Neuronal stem cell (in vitro differentiated cells): ENCODE data around the gene ZNF618.
A peak's percentile ranks its signal among the peaks of the same experiment; 100 is the strongest.

Source experiments
- DNase-seq: peaks from one replicate; pipeline ENCODE4 v3.0.0-alpha.2; 2013; ENCODE audit warnings: low spot score
- H2AFZ ChIP-seq: one replicate; pipeline ENCODE4 v1.6.1; 2013; ENCODE audit warnings: mild to moderate bottlenecking, low read length, inconsistent platforms
- H2AK5ac ChIP-seq: 2 replicates; pipeline ENCODE4 v1.6.1; 2013; ENCODE audit warnings: low read depth, mild to moderate bottlenecking, inconsistent platforms, low read length, moderate library complexity, mixed read lengths
- H2BK120ac ChIP-seq: 2 replicates; pipeline ENCODE4 v1.6.1; 2013; ENCODE audit warnings: low read depth, mild to moderate bottlenecking, inconsistent platforms, low read length, moderate library complexity, mixed read lengths
- H2BK12ac ChIP-seq: one replicate; pipeline ENCODE4 v1.6.1; 2013; ENCODE audit warnings: low read length, inconsistent platforms
- H2BK15ac ChIP-seq: 2 replicates; pipeline ENCODE4 v1.6.1; 2013; ENCODE audit warnings: mild to moderate bottlenecking, low read length, inconsistent platforms, mixed read lengths
- H2BK5ac ChIP-seq: one replicate; pipeline ENCODE4 v1.6.1; 2013; ENCODE audit warnings: inconsistent platforms, mild to moderate bottlenecking, low read length, moderate library complexity
- H3K14ac ChIP-seq: one replicate; pipeline ENCODE4 v1.6.1; 2013; ENCODE audit warnings: low read length, inconsistent platforms
- H3K18ac ChIP-seq: 2 replicates; pipeline ENCODE4 v1.6.1; 2013; ENCODE audit warnings: low read length, inconsistent platforms
- H3K23ac ChIP-seq: 2 replicates; pipeline ENCODE4 v1.6.1; 2013; ENCODE audit warnings: low read depth, mild to moderate bottlenecking, mixed read lengths, low read length, inconsistent platforms; ENCODE audit not compliant: poor library complexity
- H3K27ac ChIP-seq: replicated peaks from 3 replicates; pipeline ENCODE4 v1.5.1; 2013; ENCODE audit warnings: low read length, inconsistent platforms
- H3K27me3 ChIP-seq, 3 experiments: 2 replicates each; pipeline ENCODE4 v1.6.1; 2013; ENCODE audit warnings: low read length in 3 of 3, mild to moderate bottlenecking in 2 of 3, inconsistent platforms in 1 of 3, low read depth in 1 of 3, mixed read lengths in 1 of 3, moderate library complexity in 1 of 3; ENCODE audit not compliant: control insufficient read depth in 3 of 3, insufficient read depth in 3 of 3
- H3K36me3 ChIP-seq, 2 donors: replicated peaks in 1 of 2; 2 replicates each; pipeline ENCODE4 v1.6.1; 2013; ENCODE audit warnings: low read length in 2 of 2; ENCODE audit not compliant: control insufficient read depth in 2 of 2, insufficient read depth in 2 of 2
- H3K4ac ChIP-seq: 2 replicates; pipeline ENCODE4 v1.6.1; 2013; ENCODE audit warnings: inconsistent platforms, mild to moderate bottlenecking, low read length, moderate library complexity
- H3K4me1 ChIP-seq, 2 donors: 1 replicate in 1 of 2; 2 replicates in 1 of 2; pipeline ENCODE4 v1.6.1; 2013; ENCODE audit warnings: low read length in 2 of 2, low read depth in 1 of 2; ENCODE audit not compliant: control insufficient read depth in 2 of 2, insufficient read depth in 1 of 2
- H3K4me2 ChIP-seq: one replicate; pipeline ENCODE4 v1.6.1; 2013; ENCODE audit warnings: mild to moderate bottlenecking, low read length, inconsistent platforms; ENCODE audit not compliant: insufficient read depth, poor library complexity, severe bottlenecking
- H3K4me3 ChIP-seq, 2 donors: 2 replicates each; pipeline ENCODE4 v1.5.1; 2013; ENCODE audit warnings: low read length in 2 of 2, mild to moderate bottlenecking in 2 of 2, inconsistent platforms in 1 of 2, moderate library complexity in 1 of 2
- H3K79me1 ChIP-seq: one replicate; pipeline ENCODE4 v1.6.1; 2013; ENCODE audit warnings: low read depth, mild to moderate bottlenecking, inconsistent platforms, low read length, moderate library complexity
- H3K9ac ChIP-seq: one replicate; pipeline ENCODE4 v1.6.1; 2013; ENCODE audit warnings: mild to moderate bottlenecking, low read depth, low read length, inconsistent platforms; ENCODE audit not compliant: poor library complexity
- H3K9me3 ChIP-seq, 2 donors: replicated peaks in 1 of 2; 2 replicates each; pipeline versions ENCODE3 to v1.6.1; 2013; ENCODE audit warnings: low read length in 2 of 2, mild to moderate bottlenecking in 2 of 2, inconsistent platforms in 1 of 2, low read depth in 1 of 2, mixed read lengths in 1 of 2, moderate library complexity in 1 of 2; ENCODE audit not compliant: control insufficient read depth in 2 of 2, insufficient read depth in 1 of 2
- H4K8ac ChIP-seq: one replicate; pipeline ENCODE4 v1.6.1; 2013; ENCODE audit warnings: low read depth, mild to moderate bottlenecking, inconsistent platforms, low read length, moderate library complexity
- H4K91ac ChIP-seq: one replicate; pipeline ENCODE4 v1.6.1; 2013; ENCODE audit warnings: low read length, low read depth, mild to moderate bottlenecking, inconsistent platforms; ENCODE audit not compliant: poor library complexity
- WGBS, 2 donors: extraction: QIAGEN DNeasy Blood & Tissue Kit; methylation state at CpG; one replicate each; pipeline ENCODE4 v1.1.7; 2013; ENCODE audit warnings: missing lambda C conversion rate in 2 of 2, mixed read lengths in 1 of 2; ENCODE audit not compliant: insufficient read length in 2 of 2, insufficient replicate concordance in 1 of 2; ENCODE audit errors: extremely low coverage in 2 of 2; 5-methylcytosine and 5-hydroxymethylcytosine counted together

ZNF618 gene

GRCh38 chr9:114087721-114088120 lies 211.6 kb downstream of the ZNF618 start:
- H2AK5ac ChIP-seq: no peak overlapping the region

GRCh38 chr9:114088571-114089170 lies 212.6 kb downstream of the ZNF618 start:
- H3K18ac ChIP-seq: no peak overlapping the region
- no peaks in the 10 kb centered on the region for H3K9me3 ChIP-seq
- no peaks in the 10 kb centered on the region for H3K36me3 ChIP-seq
- no CpG with 5 or more reads among the region's 7 CpGs for WGBS, 2 donors
- no peaks in the 10 kb centered on the region for H3K4me1 ChIP-seq
- H4K8ac ChIP-seq: no peak overlapping the region
- H2BK15ac ChIP-seq: no peak overlapping the region
- H3K14ac ChIP-seq: peak overlapping the region; percentile 39
- no peak overlapping the region for H2BK12ac ChIP-seq
- no peak overlapping the region for H3K9ac ChIP-seq
- no peak for DNase-seq
- H3K79me1 ChIP-seq: no peaks in the 10 kb centered on the region
- H4K91ac ChIP-seq: no peak overlapping the region
- H3K27me3 ChIP-seq: peaks cover 0 to 44% (median 0%) of the 10 kb centered on the region in 3 experiments
- no peak overlapping the region for H3K4me2 ChIP-seq
- no peak overlapping the region for H3K23ac ChIP-seq
- H3K27ac ChIP-seq: no peak overlapping the region
- no peak overlapping the region for H3K4ac ChIP-seq
- H2AK5ac ChIP-seq: no peak overlapping the region
- peak overlapping the region; percentile 19 for H2BK5ac ChIP-seq
- no peak overlapping the region for H2AFZ ChIP-seq
- H3K4me3 ChIP-seq: no peak overlapping the region
- no peak overlapping the region for H2BK120ac ChIP-seq

More at GRCh38 chr9:114087721-114088120, 211.6 kb downstream of the ZNF618 start:
- Histone ChIP-seq H3K23ac (no peak overlapping the region), H3K27ac (no peak overlapping the region), H3K79me1 (no peaks in the 10 kb centered on the region), H3K4me2 (no peak overlapping the region), H4K91ac (no peak overlapping the region), H2BK120ac (no peak overlapping the region), H3K4ac (no peak overlapping the region), H3K14ac (no peak overlapping the region), H2AFZ (no peak overlapping the region), H2BK15ac (no peak overlapping the region), H4K8ac (no peak overlapping the region), H2BK5ac (no peak overlapping the region), H2BK12ac (no peak overlapping the region), H3K4me1 (peaks cover 0 to under 1% of the 10 kb centered on the region in 2 donors), H3K4me3 (no peak overlapping the region), H3K27me3 (peaks cover 0 to 37% (median 0%) of the 10 kb centered on the region in 3 experiments), H3K18ac (no peak overlapping the region), H3K9ac (no peak overlapping the region), H3K36me3 (no peaks in the 10 kb centered on the region), H3K9me3 (no peaks in the 10 kb centered on the region)
- no peak for DNase-seq
- WGBS, 2 donors: no CpG with 5 or more reads among the region's 7 CpGs

GRCh38 chr9:114089206-114089840 lies 213.2 kb downstream of the ZNF618 start:
- WGBS, 2 donors: no CpG with 5 or more reads among the region's 4 CpGs
- no peak for DNase-seq

GRCh38 chr9:114090798-114091197 lies 214.7 kb downstream of the ZNF618 start:
- H3K18ac ChIP-seq: no peak overlapping the region
- H2AK5ac ChIP-seq: no peak overlapping the region
- H3K14ac ChIP-seq: no peak overlapping the region
- no peak overlapping the region for H3K4ac ChIP-seq
- no peaks in the 10 kb centered on the region for H3K9me3 ChIP-seq
- H3K4me3 ChIP-seq: no peak overlapping the region
- H3K36me3 ChIP-seq: no peaks in the 10 kb centered on the region
- H4K91ac ChIP-seq: no peak overlapping the region
- no peak overlapping the region for H2AFZ ChIP-seq
- no peaks in the 10 kb centered on the region for H3K4me1 ChIP-seq
- no peak overlapping the region for H2BK5ac ChIP-seq
- no peak overlapping the region for H4K8ac ChIP-seq
- H2BK12ac ChIP-seq: no peak overlapping the region
- no peak overlapping the region for H2BK15ac ChIP-seq
- H2BK120ac ChIP-seq: no peak overlapping the region
- H3K27me3 ChIP-seq: peaks cover 0 to 40% (median 0%) of the 10 kb centered on the region in 3 experiments
- H3K79me1 ChIP-seq: no peaks in the 10 kb centered on the region
- H3K23ac ChIP-seq: no peak overlapping the region
- H3K27ac ChIP-seq: no peak overlapping the region
- no CpG with 5 or more reads among the region's 4 CpGs for WGBS, 2 donors
- no peak for DNase-seq
- H3K9ac ChIP-seq: no peak overlapping the region
- H3K4me2 ChIP-seq: no peak overlapping the region

More at GRCh38 chr9:114089206-114089840, 213.2 kb downstream of the ZNF618 start:
- Histone ChIP-seq H3K14ac (peak overlapping the region; percentile 91), H3K4me2 (no peak overlapping the region), H4K91ac (no peak overlapping the region), H2AFZ (no peak overlapping the region), H2BK5ac (peak overlapping the region; percentile 19), H2AK5ac (peak overlapping the region; percentile 51), H3K9ac (no peak overlapping the region), H2BK120ac (peak overlapping the region; percentile 21), H3K36me3 (no peaks in the 10 kb centered on the region), H3K23ac (no peak overlapping the region), H3K4ac (no peak overlapping the region), H3K4me1 (no peaks in the 10 kb centered on the region), H3K18ac (peak overlapping the region; percentile 15), H3K27me3 (peaks cover 0 to 41% (median 0%) of the 10 kb centered on the region in 3 experiments), H3K27ac (no peak overlapping the region), H3K9me3 (no peaks in the 10 kb centered on the region), H2BK12ac (no peak overlapping the region), H4K8ac (no peak overlapping the region), H2BK15ac (no peak overlapping the region), H3K79me1 (no peaks in the 10 kb centered on the region), H3K4me3 (no peak overlapping the region)
